Left lung (tissue), 14 donors: ENCODE results near the gene CSAG3. TPM values are rescaled to one million over a fixed set of nuclear protein-coding genes. Genes with fewer than 3 reads are reported as not detected.
"Not testable (repeated sequence)": the region's sequence is repeated elsewhere in the genome, so short reads cannot be mapped to it uniquely, and the experiment has no call there.

Source experiments
- ATAC-seq: fragments of 200-7000 bp; cut with Tn5 transposase; one replicate; pipeline ENCODE4 v1.9.1; 2020; ENCODE audit warnings: moderate library complexity
- DNase-seq, 4 donors: peaks; one replicate each; pipeline ENCODE4 v3.0.0-alpha.2; 2013 to 2020
- H3K27ac ChIP-seq, 2 donors: fragments of 200-600 bp; sonication (generic) in 1 of 2; one replicate each; pipeline versions ENCODE4 v1.5.0 to v1.8.0; 2020 to 2021
- H3K27me3 ChIP-seq, 2 donors: fragments of 200-600 bp; sonication (generic) in 1 of 2; one replicate each; pipeline versions ENCODE4 v1.5.0 to v1.8.0; 2020 to 2021
- H3K36me3 ChIP-seq, 2 donors: fragments of 200-600 bp; sonication (generic) in 1 of 2; one replicate each; pipeline versions ENCODE4 v1.5.0 to v1.8.0; 2020 to 2021
- H3K4me1 ChIP-seq, 2 donors: fragments of 200-600 bp; one replicate each; pipeline ENCODE4 v1.8.0; 2021
- H3K4me3 ChIP-seq, 2 donors: fragments of 200-600 bp; sonication (generic) in 1 of 2; one replicate each; pipeline versions ENCODE4 v1.5.0 to v1.8.0; 2020 to 2021; ENCODE audit warnings: mild to moderate bottlenecking in 1 of 2
- H3K9me3 ChIP-seq, 2 donors: fragments of 200-600 bp; sonication (generic) in 1 of 2; one replicate each; pipeline versions ENCODE4 v1.5.0 to v1.8.0; 2020 to 2021
- CTCF ChIP-seq, 2 donors: fragments of 200-600 bp; sonication (generic) in 1 of 2; IDR thresholded peaks; one replicate each; pipeline versions ENCODE4 v1.5.0 to v1.8.0; 2021; ENCODE audit warnings: antibody characterized with exemption in 2 of 2
- intact Hi-C, 2 donors: fragments of 100-400 bp; cut with DNase I; formaldehyde crosslinking; loops; one replicate each; pipeline versions ENCODE4 v1.11.2 to v1.14.2; 2022
- long read RNA-seq, 12 donors: library from polyadenylated mRNA in 2 of 12; unstranded in 2 of 12; transcript quantifications; one replicate each; pipeline ENCODE4 v2.0.0 and lab custom pipeline, GENCODE V29; 2019 to 2026
- polyA plus RNA-seq, 6 donors: library from polyadenylated mRNA; unstranded; fragments of 120-200 nt; gene quantifications; one replicate each; pipeline ENCODE4 v1.2.1, GENCODE V29; 2013; ENCODE audit not compliant: insufficient read length in 6 of 6
- total RNA-seq, 2 donors: library from RNA; stranded (reverse); fragmentation: NEBNext Ultra II Directional; extraction: Animal tissue kit (Norgen Biotek cat#: 25700); gene quantifications; one replicate each; pipeline ENCODE4 v1.2.1, GENCODE V29; 2021
- donor health status: DM: no; HTN: yes; CAD: no.
- donor health status: DM: no; HTN: no; CAD: no.

CSAG3 gene
- total RNA-seq (not detected), polyA plus RNA-seq (not detected)
- long read RNA-seq, donor 1: 0 reads
- long read RNA-seq, donor 2: 0 reads
- long read RNA-seq, donor 3: 0 reads
- long read RNA-seq, donor 4: 0 reads
- long read RNA-seq, donor 5: 0 reads
- long read RNA-seq, donor 6: 0 reads
- long read RNA-seq, donor 7: 0 reads
- long read RNA-seq, donor 8: 0 reads
- long read RNA-seq, donor 9: 0 reads
- long read RNA-seq, donor 10: 0 reads
- long read RNA-seq, donor 11: 0 reads
- long read RNA-seq, donor 12: 0 reads

GRCh38 chrX:152758918-152759317 lies at the start of gene CSAG3:
CSAG3 (plus strand) TSS chrX:152759218.
- H3K36me3 ChIP-seq, ATAC-seq, DNase-seq, H3K4me3 ChIP-seq, H3K27ac ChIP-seq, intact Hi-C loops, H3K4me1 ChIP-seq, H3K27me3 ChIP-seq, H3K9me3 ChIP-seq: not testable (repeated sequence)

- H3K36me3 ChIP-seq, ATAC-seq, H3K4me3 ChIP-seq, H3K4me1 ChIP-seq, H3K9me3 ChIP-seq, H3K27ac ChIP-seq, intact Hi-C loops, H3K27me3 ChIP-seq, DNase-seq: not testable (repeated sequence)
Measured at GRCh38 chrX:152713195-152713594, 45.8 kb upstream of the CSAG3 start.

DNA sequence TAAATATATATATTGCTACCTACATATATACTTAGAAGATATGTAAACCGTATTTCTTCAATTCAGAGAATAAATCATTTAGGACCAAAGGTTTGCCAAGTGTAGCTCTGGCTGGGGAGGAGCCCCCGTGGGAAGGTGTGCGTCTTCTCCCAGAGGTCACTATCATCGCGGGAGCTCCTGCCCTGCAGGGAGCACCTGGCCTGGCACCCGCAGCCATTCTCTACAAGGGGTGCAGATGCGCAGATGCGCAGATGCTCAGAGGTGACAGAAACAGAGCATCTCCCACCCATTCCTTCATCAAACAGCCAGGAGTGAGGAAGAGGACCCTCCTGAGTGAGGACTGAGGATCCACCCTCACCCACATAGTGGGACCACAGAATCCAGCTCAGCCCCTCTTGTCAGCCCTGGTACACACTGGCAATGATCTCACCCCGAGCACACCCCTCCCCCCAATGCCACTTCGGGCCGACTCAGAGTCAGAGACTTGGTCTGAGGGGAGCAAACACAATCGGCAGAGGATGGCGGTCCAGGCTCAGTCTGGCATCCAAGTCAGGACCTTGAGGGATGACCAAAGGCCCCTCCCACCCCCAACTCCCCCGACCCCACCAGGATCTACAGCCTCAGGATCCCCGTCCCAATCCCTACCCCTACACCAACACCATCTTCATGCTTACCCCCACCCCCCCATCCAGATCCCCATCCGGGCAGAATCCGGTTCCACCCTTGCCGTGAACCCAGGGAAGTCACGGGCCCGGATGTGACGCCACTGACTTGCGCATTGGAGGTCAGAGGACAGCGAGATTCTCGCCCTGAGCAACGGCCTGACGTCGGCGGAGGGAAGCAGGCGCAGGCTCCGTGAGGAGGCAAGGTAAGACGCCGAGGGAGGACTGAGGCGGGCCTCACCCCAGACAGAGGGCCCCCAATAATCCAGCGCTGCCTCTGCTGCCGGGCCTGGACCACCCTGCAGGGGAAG lies 44.9 kb upstream of the CSAG3 start, which contains the start of gene MAGEA2B:
Gene MAGEA2B (plus strand): TSS at position 814 of the 973 bp plus-strand sequence. CDS start 2,479 bp downstream, outside the sequence.
- H3K27me3 ChIP-seq, DNase-seq, H3K9me3 ChIP-seq, intact Hi-C loops, H3K4me1 ChIP-seq, H3K27ac ChIP-seq, H3K36me3 ChIP-seq, H3K4me3 ChIP-seq, ATAC-seq: not testable (repeated sequence)

DNA sequence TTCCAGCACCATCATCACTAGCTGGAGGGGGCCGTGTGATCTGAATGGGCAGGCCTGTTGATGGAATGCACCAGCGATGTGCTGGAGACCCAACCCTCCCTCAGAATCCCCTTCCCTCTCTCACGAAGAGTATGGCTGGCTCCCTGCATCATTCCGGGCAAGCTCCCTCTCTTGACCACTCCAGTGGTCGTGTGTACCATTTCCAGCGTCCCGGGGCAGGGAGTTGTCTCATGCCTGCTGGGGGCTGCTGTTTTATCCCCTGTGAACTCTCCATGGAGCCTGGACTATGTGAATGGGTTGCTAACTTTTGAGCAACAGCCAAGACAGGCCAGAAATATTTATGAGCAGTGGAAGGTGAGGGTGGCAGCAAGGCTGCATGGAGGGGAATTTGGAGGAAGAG lies 33.6 kb upstream of the CSAG3 start:
- Histone ChIP-seq H3K27ac (no peak overlapping the region), H3K4me3 (no peak overlapping the region), H3K27me3 (no peaks in the 10 kb centered on the region), H3K9me3 (no peaks in the 10 kb centered on the region), H3K36me3 (no peaks in the 10 kb centered on the region), H3K4me1 (no peaks in the 10 kb centered on the region)
- ATAC-seq (no peak), DNase-seq (no peak)
- no peak for TF ChIP-seq CTCF (IDR thresholded peaks at IDR 0.05)
- intact Hi-C loops: no loop called here

DNA sequence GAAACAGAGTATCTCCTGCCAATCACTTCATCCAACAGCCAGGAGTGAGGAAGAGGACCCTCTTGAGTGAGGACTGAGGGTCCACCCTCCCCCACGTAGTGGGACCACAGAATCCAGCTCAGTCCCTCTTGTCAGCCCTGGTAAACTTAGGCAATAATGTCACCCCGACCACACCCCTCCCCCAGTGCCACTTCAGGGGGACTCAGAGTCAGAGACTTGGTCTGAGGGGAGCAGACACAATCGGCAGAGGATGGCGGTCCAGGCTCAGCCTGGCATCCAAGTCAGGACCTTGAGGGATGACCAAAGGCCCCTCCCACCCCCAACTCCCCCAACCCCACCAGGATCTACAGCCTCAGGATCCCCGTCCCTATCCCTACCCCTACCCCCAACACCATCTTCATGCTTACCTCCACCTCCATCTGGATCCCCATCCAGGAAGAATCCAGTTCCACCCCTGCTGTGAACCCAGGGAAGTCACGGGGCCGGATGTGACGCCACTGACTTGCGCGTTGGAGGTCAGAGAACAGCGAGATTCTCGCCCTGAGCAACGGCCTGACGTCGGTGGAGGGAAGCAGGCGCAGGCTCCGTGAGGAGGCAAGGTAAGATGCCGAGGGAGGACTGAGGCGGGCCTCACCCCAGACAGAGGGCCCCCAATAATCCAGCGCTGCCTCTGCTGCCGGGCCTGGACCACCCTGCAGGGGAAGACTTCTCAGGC lies 25.6 kb upstream of the CSAG3 start, which contains the start of the genes CSAG1 and MAGEA12:
Gene CSAG1 (minus strand): TSS at position 461 of the 715 bp plus-strand sequence. CDS start 1,261 bp downstream, outside the sequence.
Gene MAGEA12 (plus strand): TSS at position 497 of the 715 bp plus-strand sequence. CDS start 2,405 bp downstream, outside the sequence.
- Histone ChIP-seq H3K9me3 (no peaks in the 10 kb centered on the region), H3K36me3 (no peaks in the 10 kb centered on the region), H3K27me3 (no peaks in the 10 kb centered on the region), H3K4me1 (no peaks in the 10 kb centered on the region), H3K27ac (no peak within 1 kb of the TSS), H3K4me3 (no peak within 1 kb of the TSS)
- intact Hi-C loops: no loop called here
- DNase-seq (no peak), ATAC-seq (no peak)
- TF ChIP-seq CTCF (IDR thresholded peaks at IDR 0.05): no peak

DNA sequence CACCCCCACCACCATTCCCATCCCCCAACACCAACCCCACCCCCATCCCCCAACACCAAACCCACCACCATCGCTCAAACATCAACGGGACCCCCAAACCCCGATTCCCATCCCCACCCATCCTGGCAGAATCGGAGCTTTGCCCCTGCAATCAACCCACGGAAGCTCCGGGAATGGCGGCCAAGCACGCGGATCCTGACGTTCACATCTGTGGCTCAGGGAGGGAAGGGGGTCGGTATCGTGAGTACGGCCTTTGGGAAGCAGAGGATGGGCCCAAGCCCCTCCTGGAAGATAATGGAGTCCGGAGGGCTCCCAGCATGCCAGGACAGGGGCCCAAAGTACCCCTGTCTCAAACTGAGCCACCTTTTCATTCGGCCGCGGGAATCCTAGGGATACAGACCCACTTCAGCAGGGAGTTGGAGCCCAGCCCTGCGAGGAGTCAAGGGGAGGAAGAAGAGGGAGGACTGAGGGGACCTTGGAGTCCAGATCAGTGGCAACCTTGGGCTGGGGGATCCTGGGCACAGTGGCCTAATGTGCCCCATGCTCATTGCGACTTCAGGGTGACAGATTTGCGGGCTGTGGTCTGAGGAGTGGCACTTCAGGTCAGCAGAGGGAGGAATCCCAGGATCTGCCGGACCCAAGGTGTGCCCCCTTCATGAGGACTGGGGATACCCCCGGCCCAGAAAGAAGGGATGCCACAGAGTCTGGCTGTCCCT lies 24.7 kb upstream of the CSAG3 start:
- intact Hi-C loops, H3K4me3 ChIP-seq, H3K27ac ChIP-seq, H3K4me1 ChIP-seq, H3K36me3 ChIP-seq, H3K9me3 ChIP-seq, ATAC-seq, H3K27me3 ChIP-seq, DNase-seq: not testable (repeated sequence)
